Heart right ventricle (tissue), 16 donors: ENCODE results near the gene CD200R1L. TPM values are rescaled to one million over a fixed set of nuclear protein-coding genes. Genes with fewer than 3 reads are reported as not detected.

Source experiments
- ATAC-seq, 8 donors: fragments of 200-7000 bp; cut with Tn5 transposase; one replicate each; pipeline ENCODE4 v1.9.1; 2020; ENCODE audit warnings: mild to moderate bottlenecking in 8 of 8, moderate library complexity in 8 of 8, moderate number of reproducible peaks in 1 of 8
- DNase-seq, 2 donors: peaks; one replicate each; pipeline ENCODE4 v3.0.0-alpha.2; 2020
- H3K27ac ChIP-seq, 10 donors: fragments of 200-600 bp; sonication (generic) in 2 of 10; one replicate each; pipeline versions ENCODE4 v1.5.0 to v1.8.0; 2020 to 2022; ENCODE audit warnings: mild to moderate bottlenecking in 3 of 10
- H3K27me3 ChIP-seq, 7 donors: fragments of 200-600 bp; one replicate each; pipeline ENCODE4 v1.8.0; 2021 to 2022; ENCODE audit warnings: mild to moderate bottlenecking in 2 of 7
- H3K36me3 ChIP-seq, 9 donors: fragments of 200-600 bp; sonication (generic) in 1 of 9; one replicate each; pipeline versions ENCODE4 v1.5.0 to v1.8.0; 2020 to 2022; ENCODE audit warnings: mild to moderate bottlenecking in 2 of 9
- H3K4me1 ChIP-seq, 9 donors: fragments of 200-600 bp; sonication (generic) in 1 of 9; one replicate each; pipeline versions ENCODE4 v1.5.0 to v1.8.0; 2020 to 2022; ENCODE audit warnings: mild to moderate bottlenecking in 4 of 9
- H3K4me3 ChIP-seq, 10 donors: fragments of 200-600 bp; sonication (generic) in 2 of 10; one replicate each; pipeline versions ENCODE4 v1.5.0 to v1.8.0; 2020 to 2022; ENCODE audit warnings: mild to moderate bottlenecking in 7 of 10, moderate library complexity in 2 of 10
- H3K9me3 ChIP-seq, 11 donors: fragments of 200-600 bp in 10 of 11; sonication (generic) in 2 of 11; one replicate each; pipeline versions ENCODE4 v1.5.0 to v1.8.0; 2013 to 2022; ENCODE audit warnings: mild to moderate bottlenecking in 2 of 11, control low read depth in 1 of 11, moderate library complexity in 1 of 11
- WGBS, 2 donors: extraction: QIAGEN DNeasy Blood & Tissue Kit; methylation state at CpG; one replicate each; pipeline ENCODE4 v1.1.7; 2013; ENCODE audit warnings: inconsistent platforms in 1 of 2; 5-methylcytosine and 5-hydroxymethylcytosine counted together
- intact Hi-C, 10 donors: fragments of 100-400 bp; cut with DNase I; formaldehyde crosslinking; loops; one replicate each; pipeline versions ENCODE4 v1.11.1 to v1.14.2; 2022
- polyA plus RNA-seq, 2 donors: library from polyadenylated mRNA; stranded (reverse); fragments of 200-250 nt; gene quantifications; one replicate each; pipeline ENCODE4 v1.2.3, GENCODE V29; 2013
- total RNA-seq, 10 donors: library from RNA; stranded (reverse); fragmentation: NEBNext Ultra II Directional in 3 of 10; extraction: Animal tissue kit (Norgen Biotek cat#: 25700) in 3 of 10; gene quantifications; one replicate each; pipeline versions ENCODE4 v1.2.1 to v1.2.4, GENCODE V29; 2021 to 2023
- TF ChIP-seq, protein P1 (sequence below), 9 donors: fragments of 200-600 bp; sonication (generic) in 2 of 9; IDR thresholded peaks; one replicate each; pipeline versions ENCODE4 v1.5.0 to v1.8.0; 2021 to 2022; ENCODE audit warnings: antibody characterized with exemption in 9 of 9, mild to moderate bottlenecking in 5 of 9, moderate library complexity in 1 of 9
- donor health status: Arrhythmogenic right ventricular cardiomyopathy.
- donor health status: ischemic (EF 13 %, LVEDD 7.1; RV severe dilation, severe dysfunction).
- donor health status: healthy with polysubstance abuse.
- donor health status: DM: no; HTN: yes; CAD: no.
- donor health status: DM: no; HTN: no; CAD: no.
- donor health status: ischemic (EF 25% LVEDD 6.9; RV normal size, moderate dysfunction).
- donor health status: ischemic (EF 25% LVEDD 5.7; RV mildly dilated, moderate dysfunction).
- donor health status: healthy.
- donor health status: DM: yes; HTN: yes; CAD: no.
- donor health status: Ischemic cardiomyopathy.
- donor health status: ischemic (EF 35%, LVEDD 5.7; RV mildly dilated, moderate dysfunction).
- donor health status: nonischemic (EF 11% LVEDD 7.7; RV severe dilation, severe dysfunction).
- donor health status: DM: yes; HTN: yes; CAD: no.
- donor health status: PGD.
- donor health status: ischemic (EF 29% LVEDD 5.4; RV normal size, mild dysfunction).
- donor health status: nonischemic (EF 23%, LVEDD 6.1; RV moderate dilation, normal function).

The CD200R1L gene
- total and polyA plus RNA-seq, 12 donors: not detected

DNA sequence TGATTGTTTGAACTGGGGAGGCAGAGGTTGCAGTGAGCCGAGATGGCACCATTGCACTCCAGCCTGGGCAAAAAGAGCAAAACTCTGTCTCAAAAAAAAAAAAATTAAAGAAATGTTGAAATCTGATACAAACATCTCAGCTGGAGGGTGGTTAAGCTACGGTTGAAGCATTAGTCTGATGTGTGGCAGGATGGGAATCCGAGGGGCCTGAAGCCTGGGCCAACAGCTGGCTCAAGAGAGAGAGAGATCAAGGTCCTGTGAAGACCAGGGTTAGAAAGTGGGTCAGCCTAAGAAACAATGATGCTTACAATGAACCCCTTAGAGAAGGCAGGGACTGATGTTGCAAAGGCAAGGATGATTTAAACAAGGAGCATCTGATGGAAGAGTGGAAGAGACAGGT lies 69.8 kb downstream of the CD200R1L start:
- intact Hi-C loops: loop anchor here in 1 of 10 donors (5.0 kb wide), 1 partner anchor 35 kb away; no protein-coding TSS in a partner anchor
- peak overlapping the region in 4 of 10 donors; percentile 22 to 83 (median 55) for H3K27ac ChIP-seq
- ATAC-seq (no peak), DNase-seq (no peak)
- H3K36me3 ChIP-seq: no peaks in the 10 kb centered on the region
- H3K9me3 ChIP-seq: no peaks in the 10 kb centered on the region
- TF ChIP-seq, protein P1, sequence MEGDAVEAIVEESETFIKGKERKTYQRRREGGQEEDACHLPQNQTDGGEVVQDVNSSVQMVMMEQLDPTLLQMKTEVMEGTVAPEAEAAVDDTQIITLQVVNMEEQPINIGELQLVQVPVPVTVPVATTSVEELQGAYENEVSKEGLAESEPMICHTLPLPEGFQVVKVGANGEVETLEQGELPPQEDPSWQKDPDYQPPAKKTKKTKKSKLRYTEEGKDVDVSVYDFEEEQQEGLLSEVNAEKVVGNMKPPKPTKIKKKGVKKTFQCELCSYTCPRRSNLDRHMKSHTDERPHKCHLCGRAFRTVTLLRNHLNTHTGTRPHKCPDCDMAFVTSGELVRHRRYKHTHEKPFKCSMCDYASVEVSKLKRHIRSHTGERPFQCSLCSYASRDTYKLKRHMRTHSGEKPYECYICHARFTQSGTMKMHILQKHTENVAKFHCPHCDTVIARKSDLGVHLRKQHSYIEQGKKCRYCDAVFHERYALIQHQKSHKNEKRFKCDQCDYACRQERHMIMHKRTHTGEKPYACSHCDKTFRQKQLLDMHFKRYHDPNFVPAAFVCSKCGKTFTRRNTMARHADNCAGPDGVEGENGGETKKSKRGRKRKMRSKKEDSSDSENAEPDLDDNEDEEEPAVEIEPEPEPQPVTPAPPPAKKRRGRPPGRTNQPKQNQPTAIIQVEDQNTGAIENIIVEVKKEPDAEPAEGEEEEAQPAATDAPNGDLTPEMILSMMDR (IDR thresholded peaks at IDR 0.05): no peak
- peaks cover 0 to 71% (median 11%) of the 10 kb centered on the region in 9 donors for H3K4me1 ChIP-seq
- WGBS, 2 donors: 84 to 85% methylated on average over 3 of the region's 3 CpGs
- H3K27me3 ChIP-seq: peaks cover 0 to 6% (median 0%) of the 10 kb centered on the region in 7 donors
- H3K4me3 ChIP-seq: no peak overlapping the region

DNA sequence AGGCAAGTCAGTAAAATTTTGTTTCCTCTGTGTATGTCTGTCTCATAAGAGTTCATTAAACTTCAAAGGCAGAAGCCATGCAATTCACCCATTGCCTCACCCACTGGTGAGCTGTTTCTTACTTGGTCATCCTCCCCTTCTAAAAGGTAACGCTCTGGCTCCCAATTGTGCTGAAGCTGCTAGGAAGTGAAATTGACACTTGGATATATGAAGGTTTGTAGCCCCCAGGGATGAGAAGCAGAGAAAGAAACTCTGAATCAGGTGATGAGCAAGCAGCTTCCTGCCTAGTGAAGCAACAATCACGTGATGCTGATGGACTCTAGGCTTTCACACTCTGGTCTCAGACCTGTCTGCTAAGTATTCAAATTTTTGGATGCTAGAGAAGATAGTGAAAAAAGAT lies 70.7 kb downstream of the CD200R1L start:
- Histone ChIP-seq H3K4me3 (no peak overlapping the region), H3K4me1 (peaks cover 0 to 71% (median 11%) of the 10 kb centered on the region in 9 donors), H3K36me3 (no peaks in the 10 kb centered on the region), H3K27me3 (peaks cover 0 to 6% (median 0%) of the 10 kb centered on the region in 7 donors), H3K9me3 (no peaks in the 10 kb centered on the region), H3K27ac (peak overlapping the region in 9 of 10 donors; percentile 26 to 83 (median 53))
- TF ChIP-seq, protein P1 (IDR thresholded peaks at IDR 0.05): no peak
- DNase-seq (no peak), ATAC-seq (no peak)
- 69 to 78% methylated on average over 2 of the region's 2 CpGs for WGBS, 2 donors
- intact Hi-C loops: loop anchor here in 1 of 10 donors (5.0 kb wide), 1 partner anchor 36 kb away; no protein-coding TSS in a partner anchor

DNA sequence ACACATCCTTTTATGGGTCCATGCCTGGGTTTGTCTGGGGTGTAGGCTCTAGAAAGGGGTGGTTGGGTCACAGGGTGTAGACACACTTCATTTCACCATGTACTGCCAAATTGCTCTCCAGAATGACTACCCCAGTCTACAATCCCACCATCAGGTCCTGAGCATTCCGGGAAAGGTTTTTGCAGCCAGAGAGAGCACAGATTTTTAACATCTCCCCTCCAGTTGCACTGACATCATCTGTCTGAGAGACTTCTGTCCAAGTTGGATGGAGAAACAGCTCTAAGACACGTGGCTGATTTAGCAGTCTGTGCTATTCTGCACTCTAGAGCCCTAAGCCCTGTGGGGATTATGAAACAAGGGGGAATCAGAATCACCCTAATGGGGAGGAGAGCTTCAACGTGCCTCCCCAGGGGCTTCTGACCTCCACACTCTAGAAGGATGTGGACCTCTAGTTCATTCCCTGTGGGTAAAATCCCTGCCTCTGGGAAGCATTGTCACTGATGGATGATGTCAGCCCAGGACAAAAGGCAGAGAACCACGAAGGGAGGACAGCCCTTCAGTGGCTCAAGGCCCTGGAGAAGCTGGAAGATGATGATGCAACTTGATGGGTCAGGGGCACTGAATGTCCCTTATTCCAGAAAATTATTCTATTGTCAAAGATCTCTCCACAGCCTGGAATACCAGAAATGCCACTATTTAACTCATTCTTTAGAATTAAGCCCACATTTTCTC lies 71.5 kb downstream of the CD200R1L start:
- peak in 1 of 2 donors; percentile 23 for DNase-seq
- intact Hi-C loops: loop anchor here in 1 of 10 donors (5.0 kb wide), 1 partner anchor 37 kb away; no protein-coding TSS in a partner anchor
- Histone ChIP-seq H3K27me3 (peaks cover 0 to 6% (median 0%) of the 10 kb centered on the region in 7 donors), H3K4me1 (peaks cover 0 to 70% (median 11%) of the 10 kb centered on the region in 9 donors), H3K27ac (peak overlapping the region in 9 of 10 donors; percentile 26 to 83 (median 53)), H3K36me3 (no peaks in the 10 kb centered on the region), H3K9me3 (no peaks in the 10 kb centered on the region), H3K4me3 (no peak overlapping the region)
- 42 to 58% methylated on average over 4 of the region's 4 CpGs for WGBS, 2 donors
- TF ChIP-seq, protein P1 (IDR thresholded peaks at IDR 0.05): no peak
- peak; percentile 49 to 91 (median 72) for ATAC-seq

DNA sequence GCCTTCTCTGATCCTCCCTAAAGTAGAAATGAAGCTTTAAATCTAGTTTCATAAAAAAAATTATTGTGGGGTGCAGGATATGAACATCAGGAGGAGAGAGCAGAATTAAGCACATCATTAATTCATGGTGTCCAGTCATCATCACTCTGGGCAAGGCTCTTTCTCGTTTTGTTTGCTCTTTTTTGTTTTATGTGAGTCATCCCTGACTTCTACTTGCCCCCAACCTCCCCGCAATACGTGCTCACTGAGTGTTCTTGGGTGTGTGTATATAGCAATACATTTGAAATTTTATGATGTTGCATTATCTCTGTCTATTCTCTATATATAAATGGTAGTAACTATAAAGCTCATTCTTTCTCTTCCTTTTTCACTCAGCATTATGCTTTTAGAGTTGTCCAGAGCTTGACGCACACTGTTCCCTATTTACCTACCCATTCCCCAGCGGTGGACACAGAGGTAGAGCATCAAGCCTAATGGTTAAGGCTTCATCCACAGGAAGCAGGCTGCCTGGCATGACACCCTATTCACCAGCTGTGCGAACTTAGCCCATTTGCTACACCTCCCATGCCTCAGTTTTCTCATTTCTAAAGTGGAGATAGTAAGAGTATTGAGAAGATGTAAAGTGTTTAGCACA lies 72.3 kb downstream of the CD200R1L start:
- TF ChIP-seq, protein P1 (IDR thresholded peaks at IDR 0.05): no peak
- no peak for ATAC-seq
- Histone ChIP-seq H3K36me3 (no peaks in the 10 kb centered on the region), H3K4me3 (no peak overlapping the region), H3K27me3 (peaks cover 0 to 6% (median 0%) of the 10 kb centered on the region in 7 donors), H3K27ac (peak overlapping the region in 8 of 10 donors; percentile 9 to 83 (median 54)), H3K4me1 (peaks cover 0 to 70% (median 6%) of the 10 kb centered on the region in 9 donors), H3K9me3 (no peaks in the 10 kb centered on the region)
- intact Hi-C loops: no loop called here
- 79 to 88% methylated on average over 6 of the region's 6 CpGs for WGBS, 2 donors
- no peak for DNase-seq
